HG03108 (cell line): ENCODE measurements around the gene FLNB.

Experiments used
- ATAC-seq: cut with Tn5 transposase; IDR thresholded peaks from one replicate; pipeline ENCODE4 v1.9.1; 2021; ENCODE audit warnings: moderate library complexity; ENCODE audit not compliant: unreplicated experiment

Gene FLNB

GRCh38 chr3:58129041-58129770 lies 121.0 kb downstream of the FLNB start:
- ATAC-seq: no peak

- no peak for ATAC-seq
Observed at GRCh38 chr3:58130591-58130990, 122.4 kb downstream of the FLNB start.

- ATAC-seq: no peak
Observed at GRCh38 chr3:58131101-58131825, 123.0 kb downstream of the FLNB start.

GRCh38 chr3:58132850-58133249 lies 124.6 kb downstream of the FLNB start:
- no peak for ATAC-seq

DNA sequence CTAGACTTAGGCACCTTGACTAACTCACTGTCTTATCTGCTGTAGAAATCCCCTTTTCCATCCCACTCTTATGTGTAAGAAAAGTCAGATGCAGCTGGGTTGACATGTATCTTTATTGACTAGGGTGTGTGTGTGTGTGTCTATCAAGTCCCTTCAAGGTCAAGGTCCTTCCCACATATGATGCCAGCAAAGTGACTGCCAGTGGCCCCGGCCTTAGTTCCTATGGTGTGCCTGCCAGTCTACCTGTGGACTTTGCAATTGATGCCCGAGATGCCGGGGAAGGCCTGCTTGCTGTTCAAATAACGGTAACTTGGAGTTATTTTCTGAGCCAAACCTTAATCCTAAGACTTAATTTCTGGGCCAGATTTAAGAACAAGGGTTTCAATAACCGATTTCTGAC lies 126.2 kb downstream of the FLNB start:
- no peak for ATAC-seq

DNA sequence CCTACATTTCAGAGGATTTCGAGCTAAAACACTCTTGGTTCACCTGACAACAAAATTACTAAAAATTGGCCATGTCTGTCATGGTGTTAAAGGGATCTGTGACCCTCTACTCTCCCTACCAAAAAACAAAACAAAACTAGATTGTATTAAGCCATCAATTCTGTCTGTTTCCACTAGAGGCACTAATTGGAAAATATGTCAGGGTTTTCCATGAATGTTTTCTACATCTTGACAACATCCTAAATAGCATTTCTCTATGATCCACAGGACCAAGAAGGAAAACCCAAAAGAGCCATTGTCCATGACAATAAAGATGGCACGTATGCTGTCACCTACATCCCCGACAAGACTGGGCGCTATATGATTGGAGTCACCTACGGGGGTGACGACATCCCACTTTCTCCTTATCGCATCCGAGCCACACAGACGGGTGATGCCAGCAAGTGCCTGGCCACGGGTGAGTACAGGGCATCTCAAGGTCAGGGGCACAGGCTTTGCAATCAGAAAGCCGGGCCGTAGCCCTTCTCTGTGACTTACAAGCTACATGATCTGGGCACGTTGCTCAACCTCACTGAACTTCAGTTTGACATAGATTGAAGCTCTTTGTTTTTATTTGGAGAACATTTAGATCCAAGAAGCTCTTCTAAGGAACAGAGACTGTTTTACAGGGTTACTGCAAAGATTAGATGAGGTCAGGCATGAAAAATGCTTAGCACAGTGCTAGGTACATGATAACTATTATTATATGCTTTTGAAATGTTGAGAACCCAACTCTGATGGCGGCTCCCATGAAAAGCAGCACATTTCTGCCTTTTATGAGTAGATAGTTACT lies 127.7 kb downstream of the FLNB start:
- ATAC-seq: no peak

GRCh38 chr3:58137306-58137705 lies 129.1 kb downstream of the FLNB start:
- ATAC-seq: no peak

- no peak for ATAC-seq
Observed at GRCh38 chr3:58141766-58142345, 133.6 kb downstream of the FLNB start.

- ATAC-seq: no peak
Observed at GRCh38 chr3:58143417-58144055, 135.3 kb downstream of the FLNB start.

DNA sequence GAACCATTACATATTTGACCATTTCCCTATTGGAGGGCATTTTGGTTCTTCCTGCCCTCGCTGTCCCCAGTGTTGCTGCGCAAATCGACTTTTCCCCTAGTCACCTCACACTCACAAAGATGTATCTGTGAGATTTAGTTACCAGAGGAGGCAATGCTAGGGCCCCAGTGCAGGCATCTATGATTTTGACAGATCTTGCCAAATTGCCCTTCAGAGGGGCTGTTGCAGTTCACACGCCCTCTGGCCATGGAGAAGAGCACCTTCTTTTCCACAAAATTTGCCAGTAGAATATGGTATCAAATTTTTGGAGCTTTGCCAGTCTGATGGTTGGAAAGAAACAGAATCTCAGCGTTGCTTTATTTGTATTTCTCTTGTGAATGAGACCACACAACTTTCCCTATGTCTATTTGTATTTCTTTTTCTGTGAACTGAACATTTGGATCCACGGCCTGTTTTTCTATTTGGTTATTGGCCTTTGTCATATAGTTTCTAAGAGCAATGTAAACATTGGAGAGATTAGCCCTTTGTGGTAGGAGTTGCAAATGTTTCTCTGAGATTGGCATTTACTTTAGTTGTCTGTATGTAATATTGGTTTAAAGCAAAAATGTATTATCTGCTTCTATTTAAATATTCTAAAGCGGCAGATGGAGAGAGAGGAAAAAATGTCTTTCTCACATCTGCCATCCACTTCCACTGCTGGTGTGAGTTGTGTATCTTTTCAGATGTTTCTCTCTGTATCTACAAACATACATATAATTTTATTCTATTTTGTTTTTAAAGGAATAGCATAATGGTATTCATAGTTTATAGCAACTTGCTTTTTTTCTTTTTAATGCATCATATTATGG lies 136.5 kb downstream of the FLNB start:
- no peak for ATAC-seq

GRCh38 chr3:58148049-58148448 lies 139.8 kb downstream of the FLNB start:
- ATAC-seq: no peak

GRCh38 chr3:58150130-58150809 lies 142.0 kb downstream of the FLNB start:
- no peak for ATAC-seq

DNA sequence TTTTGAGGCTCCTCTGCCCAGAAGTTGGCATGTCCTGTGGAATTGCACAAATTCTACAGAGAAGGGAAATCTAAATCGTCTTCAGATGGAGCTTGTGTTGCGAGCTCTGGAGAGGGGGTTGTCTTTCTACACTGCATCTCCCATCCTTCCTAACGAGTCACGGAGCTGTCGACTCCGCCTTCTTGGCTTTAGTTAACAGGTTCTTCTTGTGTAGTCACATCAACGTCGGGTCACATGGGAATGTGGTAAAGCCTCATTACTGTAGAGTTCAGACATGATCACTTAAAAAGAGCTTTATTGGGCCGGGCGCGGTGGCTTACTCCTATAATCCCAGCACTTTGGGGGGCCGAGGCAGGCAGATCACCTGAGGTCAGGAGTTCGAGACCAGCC lies 142.6 kb downstream of the FLNB start:
- no peak for ATAC-seq

- ATAC-seq: no peak
Observed at GRCh38 chr3:58151637-58152036, 143.4 kb downstream of the FLNB start.

DNA sequence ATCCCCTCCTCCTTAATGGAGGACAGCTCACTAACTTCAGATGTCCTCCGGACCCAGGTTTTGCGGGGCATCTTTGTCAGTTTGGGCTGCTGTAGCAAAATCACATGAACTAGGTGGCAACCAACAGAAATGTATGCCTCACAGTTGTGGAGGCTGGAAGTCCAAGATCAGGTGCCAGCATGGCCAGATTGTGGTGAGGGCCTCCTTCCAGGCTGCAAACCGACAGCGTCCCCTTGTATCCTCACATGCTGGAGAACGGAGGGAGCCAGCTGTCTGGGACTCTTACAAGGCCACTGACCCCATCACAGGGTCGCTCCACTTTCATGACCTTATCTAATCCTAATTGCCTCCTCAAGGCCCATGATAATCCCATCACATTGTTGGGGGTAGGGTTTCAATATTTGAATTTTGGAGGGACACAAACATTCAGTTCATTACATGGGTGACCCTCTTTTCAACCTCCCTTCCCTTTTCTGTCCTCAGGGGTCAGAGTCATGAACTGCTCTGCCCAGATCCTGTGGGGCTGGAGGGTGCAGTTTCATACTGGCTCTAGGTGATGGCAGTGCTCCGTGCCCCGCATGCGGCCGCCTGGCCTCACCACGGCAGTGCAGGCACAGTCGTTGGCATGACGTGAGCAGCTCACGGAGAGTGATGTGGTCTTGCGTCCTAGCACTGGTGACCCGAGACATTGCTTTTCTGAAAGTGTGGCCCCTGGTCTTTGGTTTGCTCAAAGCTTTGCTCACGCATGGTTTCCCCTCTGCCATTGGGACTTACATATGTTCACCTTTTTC lies 144.2 kb downstream of the FLNB start:
- ATAC-seq: no peak

- no peak for ATAC-seq
Observed at GRCh38 chr3:58153371-58153770, 145.1 kb downstream of the FLNB start.

DNA sequence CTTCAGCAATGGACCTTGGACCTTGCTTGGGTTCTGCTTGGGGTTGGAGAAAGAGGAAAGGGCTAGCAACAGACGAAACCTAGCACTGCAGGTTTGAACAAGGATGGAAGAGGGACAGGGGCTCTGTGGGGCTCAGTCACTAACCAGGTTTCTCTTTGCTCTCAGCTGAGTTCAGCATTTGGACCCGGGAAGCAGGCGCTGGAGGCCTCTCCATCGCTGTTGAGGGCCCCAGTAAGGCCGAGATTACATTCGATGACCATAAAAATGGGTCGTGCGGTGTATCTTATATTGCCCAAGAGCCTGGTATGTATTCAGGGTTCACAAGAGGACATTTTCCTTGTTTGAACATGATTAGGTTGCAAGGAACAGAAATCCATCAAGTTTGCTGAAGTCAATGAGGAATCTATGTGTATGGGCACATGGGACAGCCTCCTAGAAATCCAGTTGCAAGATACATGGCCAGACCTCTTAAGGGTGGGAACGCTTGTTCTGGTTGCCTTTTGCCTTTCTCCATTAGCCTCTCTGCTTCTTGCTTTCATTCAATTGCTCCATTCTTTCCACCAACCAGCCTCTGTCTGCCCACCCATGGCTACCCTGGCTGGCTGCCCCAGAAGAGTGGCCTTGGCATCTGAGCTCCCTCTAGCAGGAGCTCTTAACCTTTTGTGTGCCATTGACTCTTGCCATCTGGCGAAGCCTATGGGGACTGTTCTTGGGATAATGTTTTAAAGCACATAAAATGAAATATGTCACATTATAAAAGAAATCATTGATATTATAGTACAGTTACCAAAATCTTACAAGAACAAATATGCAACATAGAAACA lies 146.6 kb downstream of the FLNB start:
- ATAC-seq: no peak

DNA sequence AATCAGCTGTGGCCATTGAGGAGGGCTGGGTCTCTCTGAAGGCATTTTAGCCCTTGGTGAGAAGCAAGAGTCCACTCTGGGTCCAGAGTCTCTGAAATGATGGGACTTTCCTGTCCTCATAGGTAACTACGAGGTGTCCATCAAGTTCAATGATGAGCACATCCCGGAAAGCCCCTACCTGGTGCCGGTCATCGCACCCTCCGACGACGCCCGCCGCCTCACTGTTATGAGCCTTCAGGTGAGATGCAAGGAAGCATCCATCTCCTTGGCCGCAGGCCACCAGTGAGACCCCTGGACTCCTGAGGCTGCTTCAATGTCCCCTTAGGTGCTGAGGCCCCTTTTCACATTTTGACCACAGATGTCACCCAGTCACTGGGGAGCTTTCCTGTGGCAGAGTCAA lies 147.6 kb downstream of the FLNB start:
- ATAC-seq: no peak
